ENCODE data around the gene PRRC1. TPM values are rescaled to one million over a fixed set of nuclear protein-coding genes. Genes with fewer than 3 reads are reported as not detected.
A peak's percentile ranks its signal among the peaks of the same experiment; 100 is the strongest.

PRRC1 gene
- total and polyA plus RNA-seq, 5 donors from 2014 or later = 33.5 to 42.6 (median 36.7) TPM

GRCh38 chr5:127549551-127549950 lies 32.1 kb downstream of the PRRC1 start:
- Mint-ChIP-seq H3K4me3 (no peak overlapping the region), H3K4me1 (peaks cover 6 to 9% (median 9%) of the 10 kb centered on the region in 4 donors), H3K36me3 (peaks cover 44% of the 10 kb centered on the region), H3K27me3 (no peaks in the 10 kb centered on the region), H3K9me3 (peaks cover 0 to 2% (median 0%) of the 10 kb centered on the region in 7 donors), H3K27ac (no peak overlapping the region)
- Histone ChIP-seq H3K9me3 (ENCODE audit: control insufficient read depth in 2 of 2, low read length in 2 of 2) (no peaks in the 10 kb centered on the region), H3K4me1 (ENCODE audit: control insufficient read depth, insufficient read depth, low read length, poor library complexity, severe bottlenecking) (no peaks in the 10 kb centered on the region), H3K4me3 (ENCODE audit: low read depth, low read length) (no peak overlapping the region), H3K27me3 (ENCODE audit: control insufficient read depth, insufficient read depth, low read length) (no peaks in the 10 kb centered on the region), H3K36me3 (ENCODE audit: control insufficient read depth, insufficient read depth, low read length) (peaks cover 58% of the 10 kb centered on the region), H3K27ac (ENCODE audit: insufficient read depth, low read length, poor library complexity, severe bottlenecking) (no peak overlapping the region)
- DNase-seq = no peak
- ATAC-seq (ENCODE audit: low read depth in 2 of 2) = no peak

GRCh38 chr5:127550652-127551409 lies 33.4 kb downstream of the PRRC1 start:
- no peak overlapping the region for H3K27ac ChIP-seq (ENCODE audit: insufficient read depth, low read length, poor library complexity, severe bottlenecking)
- peaks cover 64% of the 10 kb centered on the region for H3K36me3 ChIP-seq (ENCODE audit: control insufficient read depth, insufficient read depth, low read length)
- H3K27me3 ChIP-seq (ENCODE audit: control insufficient read depth, insufficient read depth, low read length) = no peaks in the 10 kb centered on the region
- peaks cover 44% of the 10 kb centered on the region for H3K36me3 Mint-ChIP-seq
- H3K27ac Mint-ChIP-seq = peak overlapping the region in 1 of 3 donors; percentile 32
- H3K9me3 ChIP-seq (ENCODE audit: control insufficient read depth in 2 of 2, low read length in 2 of 2) = no peaks in the 10 kb centered on the region
- ATAC-seq (ENCODE audit: low read depth in 2 of 2) = no peak
- H3K4me3 ChIP-seq (ENCODE audit: low read depth, low read length) = no peak overlapping the region
- H3K4me3 Mint-ChIP-seq = no peak overlapping the region
- DNase-seq = no peak
- H3K27me3 Mint-ChIP-seq = no peaks in the 10 kb centered on the region
- H3K4me1 ChIP-seq (ENCODE audit: control insufficient read depth, insufficient read depth, low read length, poor library complexity, severe bottlenecking) = no peaks in the 10 kb centered on the region
- H3K9me3 Mint-ChIP-seq = peaks cover 0 to 2% (median 0%) of the 10 kb centered on the region in 7 donors
- peaks cover 5 to 8% (median 6%) of the 10 kb centered on the region in 4 donors for H3K4me1 Mint-ChIP-seq

- no peaks in the 10 kb centered on the region for H3K27me3 ChIP-seq (ENCODE audit: control insufficient read depth, insufficient read depth, low read length)
- Mint-ChIP-seq H3K36me3 (peaks cover 37% of the 10 kb centered on the region), H3K4me1 (peaks cover 0 to under 1% (median under 1%) of the 10 kb centered on the region in 4 donors), H3K9me3 (no peaks in the 10 kb centered on the region), H3K27ac (no peak overlapping the region), H3K27me3 (no peaks in the 10 kb centered on the region), H3K4me3 (peak overlapping the region in 1 of 4 donors; percentile 38)
- ATAC-seq (ENCODE audit: low read depth in 2 of 2) (no peak), DNase-seq (no peak)
- no peaks in the 10 kb centered on the region for H3K9me3 ChIP-seq (ENCODE audit: control insufficient read depth in 2 of 2, low read length in 2 of 2)
- no peaks in the 10 kb centered on the region for H3K4me1 ChIP-seq (ENCODE audit: control insufficient read depth, insufficient read depth, low read length, poor library complexity, severe bottlenecking)
- no peak overlapping the region for H3K4me3 ChIP-seq (ENCODE audit: low read depth, low read length)
- H3K27ac ChIP-seq (ENCODE audit: insufficient read depth, low read length, poor library complexity, severe bottlenecking) = no peak overlapping the region
- H3K36me3 ChIP-seq (ENCODE audit: control insufficient read depth, insufficient read depth, low read length) = peaks cover 64% of the 10 kb centered on the region
Measured at GRCh38 chr5:127551410-127552041, 34.1 kb downstream of the PRRC1 start.

DNA sequence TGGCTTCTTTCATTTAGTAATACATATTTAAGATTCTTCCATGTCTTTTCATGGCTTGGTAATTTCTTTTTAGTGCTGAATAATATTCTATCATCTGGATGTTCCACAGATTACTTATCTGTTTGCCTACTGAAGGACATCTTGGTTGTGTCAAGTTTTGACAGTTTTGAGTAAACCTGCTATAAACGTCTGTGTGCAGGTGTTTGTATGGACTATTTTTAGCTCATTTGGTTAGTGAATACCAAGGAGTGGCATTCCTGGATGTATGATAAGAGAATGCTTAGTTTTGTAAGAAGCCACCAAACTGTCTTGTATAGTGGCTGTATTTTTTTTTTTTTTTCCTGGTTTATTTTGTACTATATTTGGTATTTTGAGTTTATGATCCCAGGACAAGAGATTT lies 38.4 kb downstream of the PRRC1 start:
- ATAC-seq (ENCODE audit: low read depth in 2 of 2) (no peak), DNase-seq (no peak)
- Histone ChIP-seq H3K36me3 (ENCODE audit: control insufficient read depth, insufficient read depth, low read length) (peaks cover 38% of the 10 kb centered on the region), H3K4me3 (ENCODE audit: low read depth, low read length) (no peak overlapping the region), H3K27ac (ENCODE audit: insufficient read depth, low read length, poor library complexity, severe bottlenecking) (no peak overlapping the region), H3K9me3 (ENCODE audit: control insufficient read depth in 2 of 2, low read length in 2 of 2) (no peaks in the 10 kb centered on the region), H3K27me3 (ENCODE audit: control insufficient read depth, insufficient read depth, low read length) (no peaks in the 10 kb centered on the region), H3K4me1 (ENCODE audit: control insufficient read depth, insufficient read depth, low read length, poor library complexity, severe bottlenecking) (no peaks in the 10 kb centered on the region)
- Mint-ChIP-seq H3K4me3 (no peak overlapping the region), H3K36me3 (peaks cover 30% of the 10 kb centered on the region), H3K4me1 (no peaks in the 10 kb centered on the region), H3K9me3 (no peaks in the 10 kb centered on the region), H3K27me3 (no peaks in the 10 kb centered on the region), H3K27ac (no peak overlapping the region)

- H3K4me1 Mint-ChIP-seq = no peaks in the 10 kb centered on the region
- H3K27ac Mint-ChIP-seq = no peak overlapping the region
- no peak for ATAC-seq (ENCODE audit: low read depth in 2 of 2)
- Histone ChIP-seq H3K27ac (ENCODE audit: insufficient read depth, low read length, poor library complexity, severe bottlenecking) (no peak overlapping the region), H3K27me3 (ENCODE audit: control insufficient read depth, insufficient read depth, low read length) (no peaks in the 10 kb centered on the region), H3K36me3 (ENCODE audit: control insufficient read depth, insufficient read depth, low read length) (peaks cover 31% of the 10 kb centered on the region), H3K4me3 (ENCODE audit: low read depth, low read length) (no peak overlapping the region), H3K9me3 (ENCODE audit: control insufficient read depth in 2 of 2, low read length in 2 of 2) (no peaks in the 10 kb centered on the region), H3K4me1 (ENCODE audit: control insufficient read depth, insufficient read depth, low read length, poor library complexity, severe bottlenecking) (no peaks in the 10 kb centered on the region)
- H3K9me3 Mint-ChIP-seq = no peaks in the 10 kb centered on the region
- H3K36me3 Mint-ChIP-seq = peaks cover 27% of the 10 kb centered on the region
- no peak overlapping the region for H3K4me3 Mint-ChIP-seq
- no peak for DNase-seq
- no peaks in the 10 kb centered on the region for H3K27me3 Mint-ChIP-seq
Measured at GRCh38 chr5:127556609-127557334, 39.3 kb downstream of the PRRC1 start.

DNA sequence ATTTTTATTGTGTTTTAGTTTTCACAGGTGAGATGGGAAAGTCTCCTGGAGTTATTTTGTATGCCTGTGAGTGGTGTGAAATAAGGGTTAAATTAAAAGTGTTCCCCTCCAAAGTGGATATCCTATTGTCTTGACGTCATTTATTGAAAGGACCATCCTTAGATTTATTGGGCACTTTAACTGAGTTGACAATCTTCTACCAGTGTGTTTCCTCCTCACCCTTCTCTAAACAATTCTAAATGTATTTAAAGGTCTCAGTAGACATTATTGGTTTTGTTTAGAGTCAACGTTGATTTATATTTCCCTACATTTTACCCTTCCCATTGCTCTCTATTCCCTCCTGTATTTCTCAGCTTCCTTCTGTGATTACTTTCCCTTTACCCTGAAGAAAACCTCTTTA lies 40.8 kb downstream of the PRRC1 start:
- H3K4me1 ChIP-seq (ENCODE audit: control insufficient read depth, insufficient read depth, low read length, poor library complexity, severe bottlenecking) = no peaks in the 10 kb centered on the region
- H3K4me3 ChIP-seq (ENCODE audit: low read depth, low read length) = no peak overlapping the region
- no peak overlapping the region for H3K27ac ChIP-seq (ENCODE audit: insufficient read depth, low read length, poor library complexity, severe bottlenecking)
- peaks cover 18% of the 10 kb centered on the region for H3K36me3 ChIP-seq (ENCODE audit: control insufficient read depth, insufficient read depth, low read length)
- Mint-ChIP-seq H3K4me3 (no peak overlapping the region), H3K9me3 (no peaks in the 10 kb centered on the region), H3K27me3 (no peaks in the 10 kb centered on the region), H3K36me3 (peaks cover 18% of the 10 kb centered on the region), H3K4me1 (no peaks in the 10 kb centered on the region), H3K27ac (no peak overlapping the region)
- ATAC-seq (ENCODE audit: low read depth in 2 of 2) (no peak), DNase-seq (no peak)
- H3K27me3 ChIP-seq (ENCODE audit: control insufficient read depth, insufficient read depth, low read length) = no peaks in the 10 kb centered on the region
- no peaks in the 10 kb centered on the region for H3K9me3 ChIP-seq (ENCODE audit: control insufficient read depth in 2 of 2, low read length in 2 of 2)

DNA sequence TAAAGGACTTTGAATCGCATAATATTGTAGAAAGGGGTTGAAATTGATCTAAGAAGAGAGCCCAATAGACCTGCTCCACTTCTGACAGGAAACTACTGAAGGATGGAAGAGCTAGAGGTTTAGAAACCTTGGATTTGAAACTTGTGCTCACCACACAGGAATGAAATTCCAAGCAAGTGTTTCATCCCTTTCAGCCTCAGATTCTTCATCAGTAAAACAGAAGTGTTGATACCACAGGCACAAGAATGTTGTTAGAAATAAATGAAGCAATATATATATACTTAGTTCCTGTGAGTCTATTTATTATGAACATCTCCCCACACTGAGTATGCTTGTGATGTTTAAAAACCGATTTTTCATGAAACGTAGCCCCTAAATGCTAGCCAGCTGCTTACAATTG lies 43.8 kb downstream of the PRRC1 start:
- Histone ChIP-seq H3K4me3 (ENCODE audit: low read depth, low read length) (no peak overlapping the region), H3K9me3 (ENCODE audit: control insufficient read depth in 2 of 2, low read length in 2 of 2) (no peaks in the 10 kb centered on the region), H3K27ac (ENCODE audit: insufficient read depth, low read length, poor library complexity, severe bottlenecking) (no peak overlapping the region), H3K36me3 (ENCODE audit: control insufficient read depth, insufficient read depth, low read length) (no peaks in the 10 kb centered on the region), H3K4me1 (ENCODE audit: control insufficient read depth, insufficient read depth, low read length, poor library complexity, severe bottlenecking) (no peaks in the 10 kb centered on the region), H3K27me3 (ENCODE audit: control insufficient read depth, insufficient read depth, low read length) (no peaks in the 10 kb centered on the region)
- Mint-ChIP-seq H3K27ac (no peak overlapping the region), H3K4me3 (no peak overlapping the region), H3K36me3 (peaks cover 4% of the 10 kb centered on the region), H3K27me3 (no peaks in the 10 kb centered on the region), H3K4me1 (no peaks in the 10 kb centered on the region), H3K9me3 (no peaks in the 10 kb centered on the region)
- DNase-seq (no peak), ATAC-seq (ENCODE audit: low read depth in 2 of 2) (no peak)

All from CD4-positive, CD25-positive, alpha-beta regulatory T cell (primary cell).